GM12864 (cell line): ENCODE measurements around the gene DDX23.

Experiments
- DNase-seq: peaks from one replicate; pipeline ENCODE4 v3.0.0-alpha.2; 2011; ENCODE audit warnings: low read depth
- H3K4me3 ChIP-seq: 2 replicates; pipeline ENCODE4 v1.5.1; 2011; ENCODE audit warnings: mild to moderate bottlenecking, low read depth, low read length, control low read depth
- CTCF ChIP-seq: IDR thresholded peaks from 2 replicates; pipeline ENCODE4 v1.5.1; 2011; ENCODE audit warnings: low read depth, mild to moderate bottlenecking, moderate library complexity, low read length, control low read depth, inconsistent platforms; ENCODE audit errors: missing control alignments

DDX23 gene

DNA sequence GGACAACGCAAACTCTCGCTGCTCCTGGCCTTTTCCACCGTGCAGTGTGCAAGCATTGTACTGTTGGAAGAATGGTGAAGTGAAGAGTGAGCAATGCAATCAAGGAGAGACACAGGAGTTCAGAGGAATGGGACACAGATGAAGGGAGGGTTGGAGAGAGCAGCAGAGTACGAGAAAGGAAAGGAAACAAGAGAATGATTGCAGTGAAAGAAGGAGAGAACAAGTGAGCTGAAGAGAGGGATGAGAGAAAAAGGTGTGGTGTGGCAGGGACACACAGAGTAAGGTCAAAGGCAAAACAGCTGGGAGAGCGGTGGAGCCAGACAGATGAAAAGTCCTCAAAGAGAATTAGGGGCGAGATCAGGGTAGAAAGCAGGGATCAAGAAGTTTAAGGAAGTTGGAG is 20.7 kb downstream of the DDX23 start:
- no peak for DNase-seq
- no peak overlapping the region for H3K4me3 ChIP-seq
- TF ChIP-seq CTCF = no peak

DNA sequence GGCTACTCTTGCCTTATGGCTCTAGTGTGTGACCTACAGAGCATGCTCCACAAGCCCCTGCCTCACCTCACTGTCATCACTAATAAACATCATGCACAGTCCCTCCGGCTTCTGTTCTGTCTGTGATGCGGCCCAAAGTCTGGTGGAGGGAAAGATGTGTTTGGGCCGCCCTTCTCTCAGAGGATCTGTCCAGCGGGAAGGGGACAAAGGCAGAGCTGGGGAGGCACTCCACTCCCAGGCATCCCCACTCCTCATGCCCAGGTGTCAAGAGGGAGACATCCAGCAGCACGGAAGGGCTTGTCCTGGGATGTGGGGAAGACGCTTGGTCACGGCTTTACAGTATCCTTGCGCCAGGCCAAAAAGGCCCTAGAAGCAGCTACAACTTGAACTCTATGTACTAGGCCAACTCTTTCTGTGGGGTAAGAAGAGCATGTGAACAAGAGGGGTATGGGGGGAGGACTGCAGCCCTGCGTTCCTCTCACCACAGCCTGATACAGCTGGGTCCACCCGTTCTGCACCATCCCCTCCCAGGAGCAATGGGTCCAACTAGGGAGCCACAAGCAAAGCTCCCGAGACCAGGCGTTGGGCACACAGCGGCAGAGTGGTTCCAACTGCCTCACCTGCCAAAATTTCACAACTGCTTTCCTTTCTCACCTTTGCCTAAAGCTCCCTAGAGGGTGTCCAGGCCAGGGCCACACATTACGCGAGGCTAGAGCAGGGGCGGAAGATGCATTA is 23.0 kb downstream of the DDX23 start:
- no peak overlapping the region for H3K4me3 ChIP-seq
- TF ChIP-seq CTCF = no peak
- no peak for DNase-seq

DNA sequence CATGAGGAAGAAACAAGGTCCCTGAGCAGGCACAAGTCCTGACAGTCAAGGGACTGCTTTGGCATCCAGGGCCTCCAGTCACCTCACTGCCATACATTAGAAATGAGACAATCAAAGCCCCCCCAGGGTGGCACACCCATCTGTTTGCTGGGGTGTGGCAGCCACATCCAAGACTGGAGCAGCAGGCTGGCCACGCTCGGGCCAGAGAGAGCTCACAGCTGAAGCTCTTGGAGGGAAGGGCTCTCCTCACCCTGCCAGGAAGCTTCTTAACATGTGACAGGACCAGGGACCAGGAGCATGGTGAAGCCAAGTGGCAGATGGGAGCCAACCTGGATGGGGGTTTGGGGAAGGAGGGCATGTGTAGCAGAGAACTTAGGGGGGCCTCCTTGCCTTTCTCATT is 23.7 kb downstream of the DDX23 start:
- H3K4me3 ChIP-seq = no peak overlapping the region
- no peak for DNase-seq
- TF ChIP-seq CTCF = no peak

DNA sequence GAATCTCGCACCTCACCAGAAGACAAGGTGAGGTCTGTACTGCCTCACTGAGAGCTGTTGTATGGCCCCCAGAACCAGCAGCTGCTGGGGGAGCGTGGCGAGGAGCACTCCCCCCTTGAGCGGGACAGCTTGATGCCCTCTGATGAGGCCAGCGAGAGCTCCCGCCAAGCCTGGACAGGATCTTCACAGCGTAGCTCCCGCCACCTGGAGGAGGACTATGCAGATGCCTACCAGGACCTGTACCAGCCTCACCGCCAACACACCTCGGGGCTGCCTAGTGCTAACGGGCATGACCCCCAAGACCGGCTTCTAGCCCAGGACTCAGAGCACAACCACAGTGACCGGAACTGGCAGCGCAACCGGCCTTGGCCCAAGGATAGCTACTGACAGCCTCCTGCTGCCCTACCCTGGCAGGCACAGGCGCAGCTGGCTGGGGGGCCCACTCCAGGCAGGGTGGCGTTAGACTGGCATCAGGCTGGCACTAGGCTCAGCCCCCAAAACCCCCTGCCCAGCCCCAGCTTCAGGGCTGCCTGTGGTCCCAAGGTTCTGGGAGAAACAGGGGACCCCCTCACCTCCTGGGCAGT is 24.4 kb downstream of the DDX23 start:
- TF ChIP-seq CTCF = no peak
- no peak for DNase-seq
- no peak overlapping the region for H3K4me3 ChIP-seq

DNA sequence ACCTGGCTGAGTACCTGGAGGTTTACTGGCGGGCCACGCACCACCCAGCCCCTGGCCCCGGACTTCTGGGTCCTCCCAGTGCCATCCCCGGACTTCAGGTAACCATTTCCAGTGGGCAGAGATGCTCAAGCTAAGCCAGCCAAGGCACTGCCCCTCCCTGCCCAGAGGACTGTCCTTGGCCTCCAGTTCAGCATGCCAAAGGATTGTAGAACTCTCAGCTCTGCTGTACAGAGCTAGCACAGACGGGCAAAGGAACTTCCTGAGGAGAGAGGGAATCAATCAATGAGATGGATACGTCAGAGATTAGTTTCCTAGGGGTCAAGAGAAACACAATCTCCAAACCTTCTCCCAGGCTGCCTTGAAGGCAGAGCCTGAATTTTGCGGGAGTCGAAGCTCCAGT is 24.9 kb downstream of the DDX23 start:
- TF ChIP-seq CTCF = no peak

DNA sequence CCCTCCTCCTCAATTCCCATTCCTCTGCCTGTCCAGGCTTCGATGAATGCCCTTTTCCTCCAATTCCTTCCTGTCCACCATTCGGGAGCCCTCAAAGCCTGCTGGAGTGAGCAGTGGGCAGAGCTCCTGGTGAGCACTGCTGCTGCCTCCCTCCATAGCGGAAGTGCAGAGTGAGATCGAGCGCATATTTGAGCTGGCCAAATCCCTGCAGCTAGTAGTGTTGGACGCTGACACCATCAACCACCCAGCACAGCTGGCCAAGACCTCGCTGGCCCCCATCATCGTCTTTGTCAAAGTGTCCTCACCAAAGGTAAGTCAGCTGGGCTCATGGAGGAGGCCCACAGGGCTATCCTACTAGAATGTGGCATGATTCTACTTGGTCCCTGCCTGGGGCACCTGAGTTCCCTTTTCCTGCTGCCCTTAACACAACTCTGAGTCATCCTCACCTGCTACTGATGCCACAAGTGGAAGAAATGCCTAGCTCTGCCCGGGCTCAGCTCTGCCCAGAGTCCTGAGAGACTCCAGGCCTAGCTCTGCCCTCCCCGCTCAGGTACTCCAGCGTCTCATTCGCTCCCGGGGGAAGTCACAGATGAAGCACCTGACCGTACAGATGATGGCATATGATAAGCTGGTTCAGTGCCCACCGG is 25.6 kb downstream of the DDX23 start:
- TF ChIP-seq CTCF = no peak
- H3K4me3 ChIP-seq = no peak overlapping the region
- no peak for DNase-seq

More for the DNA sequence above, 24.9 kb downstream of the DDX23 start:
- no peak overlapping the region for H3K4me3 ChIP-seq
- no peak for DNase-seq
